Colonic mucosa (tissue), 4 donors: ENCODE data around the gene PSAPL1. TPM values are rescaled to one million over a fixed set of nuclear protein-coding genes. Genes with fewer than 3 reads are reported as not detected.

Experiments
- DNase-seq: peaks from one replicate; pipeline ENCODE4 v3.0.0-alpha.2; 2020
- H3K27ac ChIP-seq: fragments of 200-600 bp; one replicate; pipeline ENCODE4 v1.8.0; 2021
- H3K27me3 ChIP-seq: fragments of 200-600 bp; one replicate; pipeline ENCODE4 v1.8.0; 2021
- H3K36me3 ChIP-seq: fragments of 200-600 bp; one replicate; pipeline ENCODE4 v1.8.0; 2021
- H3K4me1 ChIP-seq: fragments of 200-600 bp; one replicate; pipeline ENCODE4 v1.8.0; 2021; ENCODE audit warnings: mild to moderate bottlenecking
- H3K4me3 ChIP-seq: fragments of 200-600 bp; one replicate; pipeline ENCODE4 v1.8.0; 2021
- H3K9ac ChIP-seq, 2 donors: one replicate each; pipeline ENCODE4 v1.7.0; 2013; ENCODE audit warnings: control low read depth in 2 of 2, low read depth in 2 of 2, low read length in 2 of 2
- H3K9me3 ChIP-seq: fragments of 200-600 bp; one replicate; pipeline ENCODE4 v1.8.0; 2021
- intact Hi-C: fragments of 100-400 bp; cut with DNase I; formaldehyde crosslinking; loops from one replicate; pipeline ENCODE4 v1.14.1; 2022
- total RNA-seq, 2 donors: library from RNA; stranded (reverse); fragmentation: NEBNext Ultra II Directional in 1 of 2; extraction: Animal tissue kit (Norgen Biotek cat#: 25700) in 1 of 2; gene quantifications; one replicate each; pipeline ENCODE4 v1.2.1, GENCODE V29; 2021
- TF ChIP-seq, protein P1 (sequence below): fragments of 200-600 bp; IDR thresholded peaks from one replicate; pipeline ENCODE4 v1.8.0; 2022; ENCODE audit warnings: antibody characterized with exemption, mild to moderate bottlenecking
- donor health status: healthy.
- donor health status: DM: no; HTN: no; CAD: no.
- donor health status: DM: no; HTN: no; CAD: no.

The PSAPL1 gene
- total RNA-seq, 2 donors from 2014 or later, result not detected

DNA sequence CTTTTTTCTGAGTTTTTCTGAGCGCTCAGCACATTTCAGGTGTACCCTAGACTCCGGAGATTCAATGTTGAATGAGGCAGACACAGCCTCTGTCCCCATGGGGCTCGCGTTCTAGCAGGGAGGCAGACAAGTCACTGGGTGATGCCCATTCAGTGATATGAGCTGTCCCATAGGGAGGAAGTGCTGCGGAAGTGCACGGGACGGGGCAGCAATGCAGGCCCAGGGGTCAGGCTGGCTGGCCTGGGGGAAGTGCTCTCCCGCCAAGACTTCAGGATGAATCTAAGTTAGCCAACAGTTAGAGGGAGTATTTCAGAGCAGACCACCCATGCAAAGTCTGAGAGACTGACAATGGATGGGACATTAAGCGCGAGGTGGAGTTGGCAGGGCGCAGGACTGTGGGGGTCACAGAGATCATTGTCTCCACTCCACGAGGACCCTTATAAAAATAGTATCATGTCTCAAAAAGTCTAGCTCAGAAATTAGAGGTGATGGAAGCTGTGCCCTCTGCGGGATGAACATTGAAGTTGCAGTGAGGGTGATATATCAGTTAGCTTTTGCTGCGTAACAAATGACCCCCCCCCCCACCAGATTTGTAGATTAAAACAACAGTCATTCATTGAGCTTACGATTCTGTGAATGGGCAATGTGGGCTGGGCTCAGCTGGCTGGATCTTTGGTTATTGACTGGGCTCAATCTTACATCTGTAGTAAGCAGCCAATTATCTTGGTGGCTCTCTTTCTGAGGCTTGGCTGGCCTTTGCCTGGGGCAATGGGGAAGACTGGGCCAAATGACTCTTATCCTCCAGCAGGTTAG is 16.4 kb downstream of the PSAPL1 start:
- Histone ChIP-seq H3K9me3 (no peaks in the 10 kb centered on the region), H3K4me3 (no peak overlapping the region), H3K36me3 (no peaks in the 10 kb centered on the region), H3K27ac (no peak overlapping the region), H3K4me1 (no peaks in the 10 kb centered on the region), H3K27me3 (no peaks in the 10 kb centered on the region), H3K9ac (no peak overlapping the region)
- DNase-seq, result no peak
- intact Hi-C loops, result no loop called here
- TF ChIP-seq, protein P1, sequence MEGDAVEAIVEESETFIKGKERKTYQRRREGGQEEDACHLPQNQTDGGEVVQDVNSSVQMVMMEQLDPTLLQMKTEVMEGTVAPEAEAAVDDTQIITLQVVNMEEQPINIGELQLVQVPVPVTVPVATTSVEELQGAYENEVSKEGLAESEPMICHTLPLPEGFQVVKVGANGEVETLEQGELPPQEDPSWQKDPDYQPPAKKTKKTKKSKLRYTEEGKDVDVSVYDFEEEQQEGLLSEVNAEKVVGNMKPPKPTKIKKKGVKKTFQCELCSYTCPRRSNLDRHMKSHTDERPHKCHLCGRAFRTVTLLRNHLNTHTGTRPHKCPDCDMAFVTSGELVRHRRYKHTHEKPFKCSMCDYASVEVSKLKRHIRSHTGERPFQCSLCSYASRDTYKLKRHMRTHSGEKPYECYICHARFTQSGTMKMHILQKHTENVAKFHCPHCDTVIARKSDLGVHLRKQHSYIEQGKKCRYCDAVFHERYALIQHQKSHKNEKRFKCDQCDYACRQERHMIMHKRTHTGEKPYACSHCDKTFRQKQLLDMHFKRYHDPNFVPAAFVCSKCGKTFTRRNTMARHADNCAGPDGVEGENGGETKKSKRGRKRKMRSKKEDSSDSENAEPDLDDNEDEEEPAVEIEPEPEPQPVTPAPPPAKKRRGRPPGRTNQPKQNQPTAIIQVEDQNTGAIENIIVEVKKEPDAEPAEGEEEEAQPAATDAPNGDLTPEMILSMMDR, result no peak

DNA sequence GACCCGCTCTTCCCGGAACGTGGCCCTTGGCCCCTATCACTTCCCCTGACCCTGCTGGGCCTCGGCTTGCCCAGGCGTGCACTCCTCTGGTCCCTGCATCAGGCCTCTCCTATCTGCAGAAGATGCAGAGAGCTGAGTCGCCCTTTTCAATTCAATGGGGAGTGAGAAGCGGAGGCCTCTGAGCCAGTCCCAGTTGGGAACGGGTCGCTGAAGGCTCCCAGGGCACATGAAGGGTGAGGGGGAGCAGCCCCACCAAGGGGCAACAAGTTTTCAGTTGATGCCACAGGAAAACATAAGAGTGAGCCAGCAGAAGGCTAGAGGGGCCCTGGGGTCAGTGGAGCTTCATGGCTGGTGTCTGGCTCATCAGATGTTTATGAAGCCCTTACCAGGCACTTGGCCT is 17.1 kb downstream of the PSAPL1 start:
- DNase-seq, result no peak
- intact Hi-C loops, result no loop called here

GRCh38 chr4:7416745-7417432 is 17.8 kb downstream of the PSAPL1 start:
- Histone ChIP-seq H3K9ac (no peak overlapping the region), H3K4me3 (no peak overlapping the region), H3K9me3 (no peaks in the 10 kb centered on the region), H3K27ac (no peak overlapping the region), H3K4me1 (no peaks in the 10 kb centered on the region), H3K27me3 (no peaks in the 10 kb centered on the region), H3K36me3 (no peaks in the 10 kb centered on the region)
- no peak for DNase-seq
- TF ChIP-seq, protein P1, result no peak
- intact Hi-C loops, result no loop called here

More for the DNA sequence above, 17.1 kb downstream of the PSAPL1 start:
- H3K4me1 ChIP-seq, result no peaks in the 10 kb centered on the region
- H3K27me3 ChIP-seq, result no peaks in the 10 kb centered on the region
- TF ChIP-seq, protein P1, result no peak
- H3K4me3 ChIP-seq, result no peak overlapping the region
- H3K27ac ChIP-seq, result no peak overlapping the region
- H3K9ac ChIP-seq, result no peak overlapping the region
- no peaks in the 10 kb centered on the region for H3K9me3 ChIP-seq
- H3K36me3 ChIP-seq, result no peaks in the 10 kb centered on the region

DNA sequence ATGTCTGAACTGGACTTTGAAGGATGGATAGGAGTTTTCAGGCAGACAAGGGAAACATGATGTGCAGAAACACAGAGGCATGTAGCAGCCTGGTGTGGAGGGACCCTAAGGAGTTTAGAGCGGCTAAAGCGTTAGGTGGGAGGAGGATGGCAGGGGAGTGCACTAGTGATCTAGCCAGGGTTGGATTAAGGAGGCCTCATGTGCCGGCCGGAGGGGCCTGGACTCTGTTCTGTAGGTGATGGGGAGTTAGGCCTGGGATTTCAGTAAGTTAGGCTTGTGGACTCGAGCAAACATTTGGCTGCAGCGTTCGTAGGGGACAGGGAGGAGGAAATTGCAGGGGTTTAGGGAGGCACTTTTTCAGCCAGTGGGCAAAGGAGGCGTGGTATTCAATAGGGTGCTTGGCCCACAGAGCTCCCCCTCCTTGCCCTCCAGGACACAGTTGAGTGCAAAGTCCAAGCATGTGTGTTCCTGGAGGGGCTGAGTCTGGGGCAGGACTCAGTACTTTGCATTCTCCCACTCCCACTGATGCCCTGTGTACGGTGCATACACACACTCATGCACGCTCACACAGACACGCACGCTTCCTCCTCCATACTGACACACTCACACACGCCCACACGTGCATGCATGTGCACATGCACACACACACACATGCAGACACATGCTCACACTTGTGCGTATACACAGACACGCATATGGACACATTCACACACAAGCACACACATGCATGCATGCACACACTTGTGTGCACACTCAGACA is 18.6 kb downstream of the PSAPL1 start:
- TF ChIP-seq, protein P1, result no peak
- DNase-seq, result no peak
- no peaks in the 10 kb centered on the region for H3K4me1 ChIP-seq
- no peaks in the 10 kb centered on the region for H3K36me3 ChIP-seq
- H3K27ac ChIP-seq, result no peak overlapping the region
- no peaks in the 10 kb centered on the region for H3K9me3 ChIP-seq
- H3K4me3 ChIP-seq, result no peak overlapping the region
- no peaks in the 10 kb centered on the region for H3K27me3 ChIP-seq
- H3K9ac ChIP-seq, result no peak overlapping the region
- intact Hi-C loops, result no loop called here

DNA sequence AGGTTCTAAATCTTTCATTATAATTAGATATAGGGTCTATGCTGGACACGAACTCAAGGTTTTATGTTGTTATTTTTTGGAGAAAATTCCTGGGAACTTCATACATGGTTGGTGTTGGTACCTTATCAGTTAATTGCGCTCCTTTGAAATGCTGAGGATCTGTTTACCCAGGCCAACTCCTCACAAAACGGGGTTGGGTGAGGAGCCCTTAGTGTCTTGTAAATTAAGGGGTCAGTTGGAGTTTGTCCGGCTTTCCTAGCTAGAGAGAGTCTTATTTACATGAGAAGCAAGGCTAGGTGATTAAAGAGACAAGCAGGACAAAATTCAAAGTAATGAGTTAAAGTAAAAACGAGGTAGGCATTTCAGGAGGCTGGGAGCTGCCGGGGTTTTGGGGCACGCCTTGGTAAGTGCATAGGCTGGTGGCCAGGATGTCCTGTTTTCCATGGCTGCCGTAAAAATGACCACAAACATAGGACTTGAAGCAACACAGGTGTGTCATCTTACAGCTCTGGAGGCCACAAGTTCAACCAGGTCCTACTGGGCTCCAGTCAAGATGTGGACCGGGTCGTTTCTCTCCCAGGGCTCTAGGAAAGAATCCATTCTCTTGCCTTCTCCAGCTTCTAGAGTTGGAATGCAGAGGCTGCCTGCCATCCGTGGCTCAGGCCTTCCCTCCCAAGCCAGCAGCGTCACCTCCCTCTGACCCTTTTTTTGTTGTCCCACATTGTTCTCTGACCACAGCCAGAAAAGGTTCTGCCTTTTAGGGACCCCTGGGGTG is 19.8 kb downstream of the PSAPL1 start:
- Histone ChIP-seq H3K4me3 (no peak overlapping the region), H3K36me3 (no peaks in the 10 kb centered on the region), H3K9ac (no peak overlapping the region), H3K9me3 (no peaks in the 10 kb centered on the region), H3K27me3 (no peaks in the 10 kb centered on the region), H3K4me1 (no peaks in the 10 kb centered on the region), H3K27ac (no peak overlapping the region)
- intact Hi-C loops, result no loop called here
- TF ChIP-seq, protein P1, result no peak
- DNase-seq, result no peak
